H1 (cell line): ENCODE results near the gene COA1. TPM values are rescaled to one million over a fixed set of nuclear protein-coding genes. Genes with fewer than 3 reads are reported as not detected.

Source experiments
- CTCF ChIA-PET: fragments of 300-600 bp; sonication (Branson Sonifier 250); formaldehyde crosslinking; loops from one replicate; lab custom pipeline; 2021; ENCODE audit not compliant: partially characterized antibody; lab: Charles Lee
- POLR2A ChIA-PET: fragments of 300-600 bp; sonication (Branson Sonifier 250); formaldehyde crosslinking; loops from one replicate; lab custom pipeline; 2021; ENCODE audit warnings: inconsistent platforms; ENCODE audit not compliant: partially characterized antibody; lab: Charles Lee
- DNase-seq, 2 experiments: peaks; one replicate each; pipeline versions ENCODE4 v3.0.0 to v3.0.0-alpha.2; 2010 to 2022; ENCODE audit warnings: low spot score in 2 of 2, low read depth in 1 of 2, mixed read lengths in 1 of 2
- FAIRE-seq: peaks from 2 replicates; lab custom pipeline; 2011; peaks lifted over from hg19 to GRCh38; lab: Jason Lieb, UNC
- H2AFZ ChIP-seq: 2 replicates; pipeline ENCODE4 v1.8.1; 2012; ENCODE audit warnings: low read length, inconsistent platforms
- H2AK5ac ChIP-seq: 2 replicates; pipeline ENCODE4 v1.6.1; 2013; ENCODE audit warnings: low read depth, low read length
- H2BK120ac ChIP-seq: replicated peaks from 2 replicates; pipeline ENCODE3; 2013; ENCODE audit warnings: low read depth, low read length, inconsistent platforms
- H2BK12ac ChIP-seq: 2 replicates; pipeline ENCODE4 v1.6.1; 2013; ENCODE audit warnings: low read depth, low read length
- H2BK15ac ChIP-seq: 2 replicates; pipeline ENCODE4 v1.6.1; 2013; ENCODE audit warnings: low read length
- H2BK20ac ChIP-seq: 2 replicates; pipeline ENCODE4 v1.6.1; 2013; ENCODE audit warnings: low read length
- H2BK5ac ChIP-seq: 2 replicates; pipeline ENCODE4 v1.6.1; 2013; ENCODE audit warnings: low read depth, low read length
- H3K14ac ChIP-seq: 2 replicates; pipeline ENCODE4 v1.6.1; 2013; ENCODE audit warnings: inconsistent platforms; ENCODE audit not compliant: insufficient read length
- H3K18ac ChIP-seq: 2 replicates; pipeline ENCODE4 v1.6.1; 2013; ENCODE audit warnings: low read length; ENCODE audit errors: extremely low read depth
- H3K23ac ChIP-seq: 2 replicates; pipeline ENCODE4 v1.6.1; 2013; ENCODE audit warnings: inconsistent platforms; ENCODE audit not compliant: insufficient read length
- H3K23me2 ChIP-seq: 2 replicates; pipeline ENCODE4 v1.6.1; 2013; ENCODE audit warnings: low read depth, low read length
- H3K27ac ChIP-seq: 2 replicates; pipeline ENCODE4 v1.6.1; 2011; ENCODE audit warnings: low read depth, low read length, inconsistent platforms
- H3K27me3 ChIP-seq, 4 experiments: replicated peaks in 1 of 4; 1 replicate in 1 of 4; 2 replicates in 3 of 4; pipeline versions ENCODE4 v1.6.1 to v1.8.1; 2011 to 2013; ENCODE audit warnings: low read length in 3 of 4, mild to moderate bottlenecking in 3 of 4, inconsistent platforms in 2 of 4, mixed read lengths in 2 of 4, moderate library complexity in 1 of 4; ENCODE audit not compliant: control insufficient read depth in 3 of 4, insufficient read depth in 3 of 4; ENCODE audit errors: extremely low read depth in 1 of 4
- H3K36me3 ChIP-seq, 4 experiments: 2 replicates each; pipeline versions ENCODE4 v1.6.1 to v1.8.1; 2011 to 2013; ENCODE audit warnings: mild to moderate bottlenecking in 4 of 4, low read length in 3 of 4, moderate library complexity in 2 of 4, control low read depth in 1 of 4, inconsistent platforms in 1 of 4; ENCODE audit not compliant: insufficient read depth in 4 of 4, control insufficient read depth in 2 of 4
- H3K4ac ChIP-seq: replicated peaks from 2 replicates; pipeline ENCODE3; 2013; ENCODE audit warnings: low read length, low read depth, mixed read lengths, inconsistent platforms; ENCODE audit not compliant: insufficient read length
- H3K4me1 ChIP-seq, 4 experiments: replicated peaks in 1 of 4; 1 replicate in 1 of 4; 2 replicates in 3 of 4; pipeline versions ENCODE4 v1.6.1 to v1.8.1; 2011 to 2013; ENCODE audit warnings: low read length in 3 of 4, inconsistent platforms in 2 of 4, mixed read lengths in 1 of 4; ENCODE audit not compliant: insufficient read depth in 4 of 4, control insufficient read depth in 3 of 4
- H3K4me2 ChIP-seq, 2 experiments: 2 replicates each; pipeline versions ENCODE4 v1.6.1 to v1.8.1; 2011 to 2013; ENCODE audit warnings: low read depth in 2 of 2, low read length in 2 of 2, control low read depth in 1 of 2, inconsistent platforms in 1 of 2, mild to moderate bottlenecking in 1 of 2; ENCODE audit not compliant: insufficient read depth in 1 of 2
- H3K4me3 ChIP-seq, 4 experiments: fragments of 200-600, 300-600 bp in 1 of 4; sonication (generic), shearing (Covaris generic), sonication (Bioruptor Twin) in 1 of 4; 2 replicates each; pipeline versions ENCODE4 v1.5.1 to v1.8.1; 2011 to 2016; ENCODE audit warnings: low read length in 4 of 4, low read depth in 3 of 4, control low read depth in 2 of 4, inconsistent platforms in 2 of 4, mild to moderate bottlenecking in 2 of 4, mixed read lengths in 1 of 4, moderate library complexity in 1 of 4; ENCODE audit not compliant: insufficient read depth in 2 of 4; ENCODE audit errors: extremely low read depth in 1 of 4
- H3K56ac ChIP-seq: replicated peaks from 2 replicates; pipeline ENCODE3; 2013; ENCODE audit warnings: low read depth, mild to moderate bottlenecking, mixed read lengths, low read length, inconsistent platforms; ENCODE audit not compliant: insufficient read length
- H3K79me1 ChIP-seq: 2 replicates; pipeline ENCODE4 v1.6.1; 2013; ENCODE audit warnings: low read depth, low read length, control low read depth
- H3K79me2 ChIP-seq, 2 experiments: 2 replicates each; pipeline versions ENCODE4 v1.6.1 to v1.8.1; 2012 to 2013; ENCODE audit warnings: low read length in 2 of 2, mild to moderate bottlenecking in 2 of 2, inconsistent platforms in 1 of 2; ENCODE audit not compliant: insufficient read depth in 2 of 2, control insufficient read depth in 1 of 2
- H3K9ac ChIP-seq, 4 experiments: replicated peaks in 1 of 4; 1 replicate in 1 of 4; 2 replicates in 3 of 4; pipeline versions ENCODE4 v1.6.1 to v1.8.1; 2011 to 2013; ENCODE audit warnings: low read depth in 3 of 4, low read length in 3 of 4, control low read depth in 2 of 4, mild to moderate bottlenecking in 2 of 4, moderate library complexity in 2 of 4, inconsistent platforms in 1 of 4; ENCODE audit errors: extremely low read depth in 1 of 4
- H3K9me3 ChIP-seq, 2 experiments: 2 replicates each; pipeline versions ENCODE4 v1.6.1 to v1.8.1; 2012 to 2013; ENCODE audit warnings: mild to moderate bottlenecking in 2 of 2, moderate library complexity in 2 of 2, control low read depth in 1 of 2, inconsistent platforms in 1 of 2, low read depth in 1 of 2, low read length in 1 of 2, mixed read lengths in 1 of 2; ENCODE audit not compliant: insufficient read depth in 2 of 2
- H4K20me1 ChIP-seq, 2 experiments: replicated peaks in 1 of 2; 2 replicates each; pipeline versions ENCODE3 to v1.8.1; 2011 to 2013; ENCODE audit warnings: inconsistent platforms in 2 of 2, low read length in 2 of 2, mild to moderate bottlenecking in 1 of 2; ENCODE audit not compliant: insufficient read depth in 2 of 2, control insufficient read depth in 1 of 2
- H4K5ac ChIP-seq: 2 replicates; pipeline ENCODE4 v1.6.1; 2013; ENCODE audit warnings: low read length, low read depth, mixed read lengths, inconsistent platforms; ENCODE audit not compliant: insufficient read length
- H4K8ac ChIP-seq: 2 replicates; pipeline ENCODE4 v1.8.0; 2013; ENCODE audit warnings: mild to moderate bottlenecking, moderate library complexity, low read length, inconsistent platforms; ENCODE audit not compliant: insufficient read depth; ENCODE audit errors: extremely low read depth
- H4K91ac ChIP-seq: replicated peaks from 2 replicates; pipeline ENCODE3; 2013; ENCODE audit warnings: low read length, mixed read lengths, inconsistent platforms; ENCODE audit not compliant: insufficient read length
- SP2 ChIP-seq: IDR thresholded peaks from 2 replicates; pipeline ENCODE4 v1.6.1; 2012; ENCODE audit warnings: mild to moderate bottlenecking, low read length, inconsistent platforms
- WGBS, 2 experiments: shearing (Covaris generic) in 1 of 2; methylation state at CpG; one replicate each; pipeline versions ENCODE4 v1.1.6 to v1.1.7; 2013 to 2015; ENCODE audit warnings: low lambda C conversion rate in 2 of 2, mixed read lengths in 2 of 2, inconsistent platforms in 1 of 2, low coverage in 1 of 2, missing lambda C conversion rate in 1 of 2; ENCODE audit not compliant: insufficient replicate concordance in 2 of 2, insufficient coverage in 1 of 2, insufficient read length in 1 of 2; ENCODE audit errors: extremely low coverage in 1 of 2, missing lambda C conversion rate in 1 of 2; 5-methylcytosine and 5-hydroxymethylcytosine counted together
- polyA plus RNA-seq, 7 experiments: library from polyadenylated mRNA; depleted of rRNA in 3 of 7; stranded (reverse) in 5 of 7; unstranded in 2 of 7; fragments of >200 nt in 5 of 7; fragments of 200-250 nt in 2 of 7; gene quantifications; 1 replicate in 5 of 7; 2 replicates in 1 of 7; 4 replicates in 1 of 7; pipeline versions ENCODE4 v1.2.1 to v1.2.3, GENCODE V29; 2011 to 2013; ENCODE audit warnings: missing spikeins in 2 of 7, mixed read lengths in 2 of 7
- total RNA-seq: library from RNA; stranded (reverse); fragmentation: NEBNext Ultra II Directional; extraction: Animal tissue kit (Norgen Biotek cat#: 25700); gene quantifications from 2 replicates; pipeline ENCODE4 v1.2.1, GENCODE V29; 2021

The COA1 gene
- total and polyA plus RNA-seq, 2 of the 8 experiments (the other 6 are each of a cell fraction or from before 2014, with no cell fraction given): 98.6 to 143 TPM

DNA sequence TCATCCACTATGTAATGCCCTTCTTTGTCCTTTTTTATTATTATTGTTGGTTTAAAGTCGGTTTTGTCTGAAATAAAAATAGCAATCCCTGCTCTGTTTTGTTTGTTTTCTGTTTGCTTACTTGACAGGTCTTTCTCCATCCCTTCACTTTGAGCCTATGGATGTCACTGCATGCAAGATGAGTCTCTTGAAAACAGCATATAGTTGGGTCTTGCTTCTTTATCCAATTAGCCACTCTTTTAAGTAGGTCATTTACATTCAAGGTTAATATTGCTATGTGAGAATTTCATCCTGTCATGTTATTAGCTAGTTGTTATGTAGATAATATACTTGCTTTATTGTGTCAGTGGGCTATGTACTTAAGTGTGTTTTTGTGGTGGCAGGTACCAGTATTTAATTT, 25.8 kb downstream of the COA1 start:
- no peak overlapping the region for H2BK5ac ChIP-seq

More for the DNA sequence above, 25.8 kb downstream of the COA1 start:
- Histone ChIP-seq H3K56ac (no peak overlapping the region), H3K9me3 (no peaks in the 10 kb centered on the region; a peak in 1 of 4 replicates), H3K23me2 (no peaks in the 10 kb centered on the region), H2AFZ (no peak overlapping the region), H2BK20ac (no peak overlapping the region), H2AK5ac (no peak overlapping the region), H2BK120ac (no peak overlapping the region), H2BK12ac (no peak overlapping the region), H4K8ac (no peak overlapping the region), H4K20me1 (peaks cover 1 to 10% of the 10 kb centered on the region in 2 experiments), H3K4me3 (no peak overlapping the region)
- POLR2A ChIA-PET: no interaction called here
- no peak for TF ChIP-seq SP2
- TF ChIP-seq, all 59 proteins: peak for 0
- Histone ChIP-seq H3K4ac (no peak overlapping the region), H4K5ac (no peak overlapping the region), H3K36me3 (peaks cover 0 to 3% (median under 1%) of the 10 kb centered on the region in 4 experiments; a peak in 2 of 8 replicates), H3K27ac (no peak overlapping the region), H3K18ac (no peak overlapping the region), H3K14ac (no peak overlapping the region), H3K4me1 (peaks cover 0 to 2% (median 0%) of the 10 kb centered on the region in 4 experiments; a peak in 2 of 7 replicates), H3K79me1 (peaks cover 4% of the 10 kb centered on the region; the same call in 1 of the 2 replicates), H4K91ac (no peak overlapping the region), H3K4me2 (no peak overlapping the region), H3K79me2 (peaks cover 2 to 72% of the 10 kb centered on the region in 2 experiments), H3K27me3 (no peaks in the 10 kb centered on the region), H3K23ac (no peak overlapping the region), H2BK15ac (no peak overlapping the region), H3K9ac (no peak overlapping the region)
- no peak for FAIRE-seq
- DNase-seq: no peak
- 75% methylated on average over 1 of the region's 1 CpG; no CpG with 5 or more reads in 1 of the 2 experiments for WGBS, 2 experiments
- CTCF ChIA-PET: interaction anchor here (0.8 to 2.3 kb wide), 3 partner anchors 19 to 220 kb away, joined by 3 to 8 read pairs (median 3); partner anchors contain the start of gene STK17A
